ENCODE results near the gene CXADR. TPM values are rescaled to one million over a fixed set of nuclear protein-coding genes. Genes with fewer than 3 reads are reported as not detected.

CXADR gene
- total RNA-seq, 3 donors from 2014 or later: 0.32 to 38.3 (median 36.4) TPM

- TF ChIP-seq POLR2A (IDR thresholded peaks at IDR 0.05) (no peak), CTCF (IDR thresholded peaks at IDR 0.05) (no peak), POLR2AphosphoS5 (IDR thresholded peaks at IDR 0.05) (no peak)
- Histone ChIP-seq H3K4me1 (no peaks in the 10 kb centered on the region), H3K36me3 (peaks cover 12% of the 10 kb centered on the region), H3K27me3 (no peaks in the 10 kb centered on the region), H3K9me3 (no peaks in the 10 kb centered on the region), H3K27ac (no peak overlapping the region), H3K4me3 (no peak overlapping the region)
- no peak for DNase-seq (ENCODE audit: low spot score in 2 of 2)
- intact Hi-C loops (cut with DNase I; ENCODE audit: low total_unique reads): no loop called here
Observed at GRCh38 chr21:17597680-17598079, 84.8 kb downstream of the CXADR start.

- intact Hi-C loops (cut with DNase I; ENCODE audit: low total_unique reads): no loop called here
Observed at GRCh38 chr21:17598437-17598836, 85.6 kb downstream of the CXADR start.

GRCh38 chr21:17602874-17603273, 90.0 kb downstream of the CXADR start:
- TF ChIP-seq POLR2AphosphoS5 (IDR thresholded peaks at IDR 0.05) (no peak), POLR2A (IDR thresholded peaks at IDR 0.05) (no peak), CTCF (IDR thresholded peaks at IDR 0.05) (no peak)
- no peaks in the 10 kb centered on the region for H3K27me3 ChIP-seq
- H3K36me3 ChIP-seq: no peaks in the 10 kb centered on the region

More at GRCh38 chr21:17598437-17598836, 85.6 kb downstream of the CXADR start:
- no peaks in the 10 kb centered on the region for H3K4me1 ChIP-seq
- TF ChIP-seq CTCF (IDR thresholded peaks at IDR 0.05) (no peak), POLR2AphosphoS5 (IDR thresholded peaks at IDR 0.05) (no peak), POLR2A (IDR thresholded peaks at IDR 0.05) (no peak)
- no peaks in the 10 kb centered on the region for H3K27me3 ChIP-seq
- H3K4me3 ChIP-seq: no peak overlapping the region
- DNase-seq (ENCODE audit: low spot score in 2 of 2): no peak
- H3K27ac ChIP-seq: no peak overlapping the region
- H3K9me3 ChIP-seq: no peaks in the 10 kb centered on the region
- H3K36me3 ChIP-seq: peaks cover 12% of the 10 kb centered on the region

GRCh38 chr21:17607684-17608083, 94.8 kb downstream of the CXADR start:
- no peak overlapping the region for H3K27ac ChIP-seq
- H3K4me1 ChIP-seq: no peaks in the 10 kb centered on the region
- TF ChIP-seq POLR2A (IDR thresholded peaks at IDR 0.05): no peak
- TF ChIP-seq POLR2AphosphoS5 (IDR thresholded peaks at IDR 0.05): no peak
- no peak for TF ChIP-seq CTCF (IDR thresholded peaks at IDR 0.05)
- H3K36me3 ChIP-seq: no peaks in the 10 kb centered on the region
- H3K9me3 ChIP-seq: no peaks in the 10 kb centered on the region
- H3K4me3 ChIP-seq: no peak overlapping the region
- H3K27me3 ChIP-seq: no peaks in the 10 kb centered on the region
- intact Hi-C loops (cut with DNase I; ENCODE audit: low total_unique reads): no loop called here
- no peak for DNase-seq (ENCODE audit: low spot score in 2 of 2)

More at GRCh38 chr21:17602874-17603273, 90.0 kb downstream of the CXADR start:
- H3K9me3 ChIP-seq: no peaks in the 10 kb centered on the region
- H3K27ac ChIP-seq: no peak overlapping the region
- H3K4me1 ChIP-seq: no peaks in the 10 kb centered on the region
- intact Hi-C loops (cut with DNase I; ENCODE audit: low total_unique reads): no loop called here
- H3K4me3 ChIP-seq: no peak overlapping the region
- DNase-seq (ENCODE audit: low spot score in 2 of 2): no peak

GRCh38 chr21:17609681-17610080, 96.8 kb downstream of the CXADR start:
- Histone ChIP-seq H3K27ac (no peak overlapping the region), H3K27me3 (no peaks in the 10 kb centered on the region), H3K9me3 (no peaks in the 10 kb centered on the region), H3K36me3 (no peaks in the 10 kb centered on the region), H3K4me3 (no peak overlapping the region), H3K4me1 (no peaks in the 10 kb centered on the region)
- DNase-seq (ENCODE audit: low spot score in 2 of 2): no peak
- intact Hi-C loops (cut with DNase I; ENCODE audit: low total_unique reads): no loop called here
- TF ChIP-seq POLR2A (IDR thresholded peaks at IDR 0.05): no peak
- no peak for TF ChIP-seq POLR2AphosphoS5 (IDR thresholded peaks at IDR 0.05)
- no peak for TF ChIP-seq CTCF (IDR thresholded peaks at IDR 0.05)

All from breast epithelium (tissue), 4 donors.